SU-DHL-6 (cell line): ENCODE measurements around the gene ZFYVE9.

Experiments used
- CTCF ChIP-seq: fragments of 200-600 bp; sonication (generic); IDR thresholded peaks from one replicate; pipeline ENCODE4 v1.5.1; 2017; ENCODE audit warnings: antibody characterized with exemption, mild to moderate bottlenecking, low read length, moderate library complexity; ENCODE audit not compliant: insufficient read depth, poor library complexity, severe bottlenecking
- EZH2phosphoT487 ChIP-seq: fragments of 200-600 bp; sonication (generic), shearing (Covaris generic); conservative IDR thresholded peaks from 2 replicates; pipeline ENCODE4 v1.6.1; 2018; ENCODE audit warnings: mild to moderate bottlenecking, antibody characterized with exemption, low read length, moderate library complexity, mixed read lengths

- TF ChIP-seq CTCF (no peak), EZH2phosphoT487 (no peak)
Observed at GRCh38 chr1:52193985-52194384, 52.1 kb downstream of the ZFYVE9 start.
